GM18526 (cell line): ENCODE data around the gene SLC26A3.

Source experiments
- POLR2A ChIP-seq: IDR thresholded peaks from 3 replicates; pipeline ENCODE4 v1.6.1; 2011; ENCODE audit not compliant: insufficient read length; ENCODE audit errors: extremely low read depth

Gene SLC26A3

GRCh38 chr7:107725138-107725740 is 77.8 kb downstream of the SLC26A3 start:
- TF ChIP-seq POLR2A: no peak

GRCh38 chr7:107723255-107723654 is 79.8 kb downstream of the SLC26A3 start:
- no peak for TF ChIP-seq POLR2A

GRCh38 chr7:107721286-107721685 is 81.7 kb downstream of the SLC26A3 start:
- no peak for TF ChIP-seq POLR2A

GRCh38 chr7:107718456-107719193 is 84.4 kb downstream of the SLC26A3 start:
- no peak for TF ChIP-seq POLR2A

GRCh38 chr7:107715531-107715930 is 87.5 kb downstream of the SLC26A3 start:
- no peak for TF ChIP-seq POLR2A
